IMR-90 (cell line): ENCODE measurements around the gene DHX40.

Source experiments
- BHLHE40 ChIP-seq: fragments of 150-350 bp; IDR thresholded peaks from 2 replicates; pipeline ENCODE4 v1.6.1; 2016; ENCODE audit warnings: mild to moderate bottlenecking, low read depth, low read length
- CEBPB ChIP-seq: IDR thresholded peaks from 2 replicates; pipeline ENCODE4 v1.6.1; 2012; ENCODE audit warnings: low read depth, low read length, improper control_type of control experiment
- FOS ChIP-seq: fragments of 150-350 bp; IDR thresholded peaks from 2 replicates; pipeline ENCODE4 v1.6.1; 2016; ENCODE audit warnings: low read depth, low read length
- MAFK ChIP-seq: IDR thresholded peaks from 2 replicates; pipeline ENCODE4 v1.6.1; 2012; ENCODE audit warnings: low read depth, low read length, improper control_type of control experiment
- MXI1 ChIP-seq: IDR thresholded peaks from 2 replicates; pipeline ENCODE4 v1.6.1; 2012; ENCODE audit warnings: low read depth, mild to moderate bottlenecking, low read length, moderate library complexity, borderline replicate concordance
- POLR2A ChIP-seq: IDR thresholded peaks from 2 replicates; pipeline ENCODE4 v1.6.1; 2012; ENCODE audit warnings: mild to moderate bottlenecking, low read depth, low read length
- RFX5 ChIP-seq: IDR thresholded peaks from 2 replicates; pipeline ENCODE4 v1.8.0; 2012; ENCODE audit warnings: low read depth, mild to moderate bottlenecking, low read length, moderate library complexity
- SMC3 ChIP-seq: fragments of 150-350 bp; IDR thresholded peaks from 2 replicates; pipeline ENCODE4 v1.6.1; 2016; ENCODE audit warnings: low read depth, mild to moderate bottlenecking, antibody characterized with exemption, low read length, moderate library complexity
- TF ChIP-seq, protein P1 (sequence below): conservative IDR thresholded peaks from 2 replicates; pipeline ENCODE4 v1.5.1; 2012; ENCODE audit warnings: mild to moderate bottlenecking, low read depth, low read length, improper control_type of control experiment
- TF ChIP-seq, protein P2 (sequence below): fragments of 150-350 bp; IDR thresholded peaks from 2 replicates; pipeline ENCODE4 v1.6.1; 2017; ENCODE audit warnings: mild to moderate bottlenecking, antibody characterized with exemption, low read length, low read depth
- TF ChIP-seq, protein P3 (sequence below): fragments of 150-350 bp; IDR thresholded peaks from 2 replicates; pipeline ENCODE4 v1.6.1; 2016; ENCODE audit warnings: low read depth, mild to moderate bottlenecking, low read length, moderate library complexity, borderline replicate concordance

DNA sequence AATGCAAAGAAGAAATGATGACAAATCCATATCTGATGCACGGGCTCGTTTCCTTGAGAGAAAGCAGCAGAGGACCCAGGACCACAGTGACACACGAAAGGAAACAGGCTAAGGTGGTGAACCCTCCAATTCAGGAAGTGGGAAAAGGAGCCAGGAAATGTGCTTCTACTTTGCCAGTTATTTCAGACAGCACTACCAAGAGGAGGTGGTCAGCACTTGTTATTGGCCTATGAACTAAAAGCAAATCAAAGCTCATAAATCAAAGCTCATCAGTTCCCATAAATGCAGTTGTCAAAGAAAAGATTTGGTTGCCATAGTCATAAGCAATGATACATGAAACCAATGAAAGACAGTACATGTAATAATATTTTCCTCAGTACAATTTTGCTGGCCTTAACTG lies 41.7 kb downstream of the DHX40 start:
- TF ChIP-seq POLR2A (no peak), BHLHE40 (no peak), MXI1 (no peak), SMC3 (no peak), RFX5 (no peak), FOS (no peak), CEBPB (no peak), MAFK (no peak)
- TF ChIP-seq, protein P1, sequence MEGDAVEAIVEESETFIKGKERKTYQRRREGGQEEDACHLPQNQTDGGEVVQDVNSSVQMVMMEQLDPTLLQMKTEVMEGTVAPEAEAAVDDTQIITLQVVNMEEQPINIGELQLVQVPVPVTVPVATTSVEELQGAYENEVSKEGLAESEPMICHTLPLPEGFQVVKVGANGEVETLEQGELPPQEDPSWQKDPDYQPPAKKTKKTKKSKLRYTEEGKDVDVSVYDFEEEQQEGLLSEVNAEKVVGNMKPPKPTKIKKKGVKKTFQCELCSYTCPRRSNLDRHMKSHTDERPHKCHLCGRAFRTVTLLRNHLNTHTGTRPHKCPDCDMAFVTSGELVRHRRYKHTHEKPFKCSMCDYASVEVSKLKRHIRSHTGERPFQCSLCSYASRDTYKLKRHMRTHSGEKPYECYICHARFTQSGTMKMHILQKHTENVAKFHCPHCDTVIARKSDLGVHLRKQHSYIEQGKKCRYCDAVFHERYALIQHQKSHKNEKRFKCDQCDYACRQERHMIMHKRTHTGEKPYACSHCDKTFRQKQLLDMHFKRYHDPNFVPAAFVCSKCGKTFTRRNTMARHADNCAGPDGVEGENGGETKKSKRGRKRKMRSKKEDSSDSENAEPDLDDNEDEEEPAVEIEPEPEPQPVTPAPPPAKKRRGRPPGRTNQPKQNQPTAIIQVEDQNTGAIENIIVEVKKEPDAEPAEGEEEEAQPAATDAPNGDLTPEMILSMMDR = no peak
- TF ChIP-seq, protein P2, sequence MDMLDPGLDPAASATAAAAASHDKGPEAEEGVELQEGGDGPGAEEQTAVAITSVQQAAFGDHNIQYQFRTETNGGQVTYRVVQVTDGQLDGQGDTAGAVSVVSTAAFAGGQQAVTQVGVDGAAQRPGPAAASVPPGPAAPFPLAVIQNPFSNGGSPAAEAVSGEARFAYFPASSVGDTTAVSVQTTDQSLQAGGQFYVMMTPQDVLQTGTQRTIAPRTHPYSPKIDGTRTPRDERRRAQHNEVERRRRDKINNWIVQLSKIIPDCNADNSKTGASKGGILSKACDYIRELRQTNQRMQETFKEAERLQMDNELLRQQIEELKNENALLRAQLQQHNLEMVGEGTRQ = no peak
- TF ChIP-seq, protein P3, sequence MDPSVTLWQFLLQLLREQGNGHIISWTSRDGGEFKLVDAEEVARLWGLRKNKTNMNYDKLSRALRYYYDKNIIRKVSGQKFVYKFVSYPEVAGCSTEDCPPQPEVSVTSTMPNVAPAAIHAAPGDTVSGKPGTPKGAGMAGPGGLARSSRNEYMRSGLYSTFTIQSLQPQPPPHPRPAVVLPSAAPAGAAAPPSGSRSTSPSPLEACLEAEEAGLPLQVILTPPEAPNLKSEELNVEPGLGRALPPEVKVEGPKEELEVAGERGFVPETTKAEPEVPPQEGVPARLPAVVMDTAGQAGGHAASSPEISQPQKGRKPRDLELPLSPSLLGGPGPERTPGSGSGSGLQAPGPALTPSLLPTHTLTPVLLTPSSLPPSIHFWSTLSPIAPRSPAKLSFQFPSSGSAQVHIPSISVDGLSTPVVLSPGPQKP = no peak
